Type B pancreatic cell (in vitro differentiated cells): ENCODE measurements around the gene C3orf70. TPM values are rescaled to one million over a fixed set of nuclear protein-coding genes. Genes with fewer than 3 reads are reported as not detected.

Experiments used
- DNase-seq: peaks from one replicate; pipeline ENCODE4 v3.0.0; 2021; ENCODE audit warnings: mixed read lengths; ENCODE audit not compliant: unreplicated experiment; ENCODE audit errors: extremely low spot score
- H3K27ac Mint-ChIP-seq: 2 replicates; pipeline ENCODE4 v1.8.0; 2021; ENCODE audit warnings: mild to moderate bottlenecking, mixed read lengths
- H3K27me3 Mint-ChIP-seq: 2 replicates; pipeline ENCODE4 v1.8.0; 2021; ENCODE audit warnings: mixed read lengths
- H3K36me3 Mint-ChIP-seq: 2 replicates; pipeline ENCODE4 v1.8.0; 2021; ENCODE audit warnings: mixed read lengths
- H3K4me1 Mint-ChIP-seq: one replicate; pipeline ENCODE4 v1.8.0; 2021; ENCODE audit warnings: mixed read lengths; ENCODE audit not compliant: unreplicated experiment
- H3K4me3 Mint-ChIP-seq: 2 replicates; pipeline ENCODE4 v1.8.0; 2021; ENCODE audit warnings: mild to moderate bottlenecking, mixed read lengths
- H3K9me3 Mint-ChIP-seq: 2 replicates; pipeline ENCODE4 v1.8.0; 2021; ENCODE audit warnings: mixed read lengths
- CTCF ChIP-seq: fragments of 200-600 bp; sonication (generic); conservative IDR thresholded peaks from 2 replicates; pipeline ENCODE4 v1.5.0; 2021; ENCODE audit warnings: antibody characterized with exemption, mild to moderate bottlenecking
- total RNA-seq: library from RNA; stranded (reverse); gene quantifications from 2 replicates; pipeline ENCODE4 v1.2.1, GENCODE V29; 2021; ENCODE audit warnings: low replicate concordance

C3orf70 gene
- total RNA-seq, 1 donor from 2014 or later = 4.1 TPM

GRCh38 chr3:185172086-185173049, 19.5 kb upstream of the C3orf70 start:
- H3K9me3 Mint-ChIP-seq = no peaks in the 10 kb centered on the region
- no peak overlapping the region for H3K27ac Mint-ChIP-seq
- DNase-seq = no peak
- no peak overlapping the region for H3K4me3 Mint-ChIP-seq
- H3K36me3 Mint-ChIP-seq = no peaks in the 10 kb centered on the region
- peaks cover 34% of the 10 kb centered on the region for H3K4me1 Mint-ChIP-seq
- TF ChIP-seq CTCF = no peak
- H3K27me3 Mint-ChIP-seq = no peaks in the 10 kb centered on the region

- Mint-ChIP-seq H3K4me3 (no peak overlapping the region), H3K27ac (peak overlapping the region; percentile 31), H3K9me3 (no peaks in the 10 kb centered on the region), H3K4me1 (no peaks in the 10 kb centered on the region), H3K27me3 (peaks cover 18% of the 10 kb centered on the region), H3K36me3 (no peaks in the 10 kb centered on the region)
- DNase-seq = no peak
- TF ChIP-seq CTCF = no peak
These were observed 11.8 kb upstream of the C3orf70 start for GRCh38 chr3:185164428-185165217.

- DNase-seq = no peak
- Mint-ChIP-seq H3K27me3 (peaks cover 24% of the 10 kb centered on the region), H3K4me1 (no peaks in the 10 kb centered on the region), H3K4me3 (no peak overlapping the region), H3K27ac (no peak overlapping the region), H3K36me3 (no peaks in the 10 kb centered on the region), H3K9me3 (no peaks in the 10 kb centered on the region)
- TF ChIP-seq CTCF = no peak
These were observed 9.8 kb upstream of the C3orf70 start for GRCh38 chr3:185162634-185163033.

- no peak overlapping the region for H3K27ac Mint-ChIP-seq
- no peaks in the 10 kb centered on the region for H3K4me1 Mint-ChIP-seq
- no peak overlapping the region for H3K4me3 Mint-ChIP-seq
- no peak for TF ChIP-seq CTCF
- DNase-seq = no peak
- H3K27me3 Mint-ChIP-seq = peaks cover 33% of the 10 kb centered on the region
- no peaks in the 10 kb centered on the region for H3K36me3 Mint-ChIP-seq
- H3K9me3 Mint-ChIP-seq = no peaks in the 10 kb centered on the region
These were observed 8.9 kb upstream of the C3orf70 start for GRCh38 chr3:185161761-185162160.

- Mint-ChIP-seq H3K27ac (no peak overlapping the region), H3K36me3 (no peaks in the 10 kb centered on the region), H3K4me1 (no peaks in the 10 kb centered on the region), H3K4me3 (no peak overlapping the region), H3K27me3 (peaks cover 33% of the 10 kb centered on the region), H3K9me3 (no peaks in the 10 kb centered on the region)
- no peak for DNase-seq
- no peak for TF ChIP-seq CTCF
These were observed 4.5 kb upstream of the C3orf70 start for GRCh38 chr3:185157347-185157746.
